RWPE1 (cell line): ENCODE data around the gene TMC8.
"Not testable (repeated sequence)": the region's sequence is repeated elsewhere in the genome, so short reads cannot be mapped to it uniquely, and the experiment has no call there.

ENCODE experiments used
- CTCF ChIA-PET: fragments of 350-600 bp; sonication (Branson Sonifier 250); formaldehyde crosslinking; extraction: SDS; loops from one replicate; lab custom pipeline; 2021; lab: Yijun Ruan, JAX
- POLR2A ChIA-PET: fragments of 400-600 bp; formaldehyde crosslinking; extraction: SDS; loops from one replicate; lab custom pipeline; 2020; ENCODE audit warnings: antibody characterized with exemption; ENCODE audit not compliant: low non-redundant PET; lab: Yijun Ruan, JAX
- DNase-seq: peaks from one replicate; pipeline ENCODE4 v3.0.0; 2012; ENCODE audit warnings: low spot score
- H3K27ac ChIP-seq: fragments of 450-650 bp; 2 replicates; pipeline ENCODE4 v1.5.1; 2017
- CTCF ChIP-seq: fragments of 450-650 bp; conservative IDR thresholded peaks from 2 replicates; pipeline ENCODE4 v1.5.1; 2017; ENCODE audit warnings: low read depth, mild to moderate bottlenecking

Gene TMC8

GRCh38 chr17:78111727-78112517 lies 18.6 kb upstream of the TMC8 start:
- ChIA-PET CTCF (interaction anchor here (0.5 to 1.6 kb wide), 13 partner anchors 12 to 1338 kb away, joined by 3 to 9 read pairs (median 5); no protein-coding TSS in a partner anchor), POLR2A (no interaction called here)
- TF ChIP-seq CTCF, result no peak
- no peak overlapping the region for H3K27ac ChIP-seq
- no peak for DNase-seq

- TF ChIP-seq CTCF, result peak; percentile 99
- POLR2A ChIA-PET, result no interaction called here
- no peak overlapping the region for H3K27ac ChIP-seq
- CTCF ChIA-PET, result interaction anchor here (0.5 to 1.6 kb wide), 15 partner anchors 9 to 1338 kb away, joined by 3 to 9 read pairs (median 5); no protein-coding TSS in a partner anchor
- DNase-seq, result peak; percentile 73
These were observed 17.8 kb upstream of the TMC8 start for GRCh38 chr17:78112518-78113471.

- DNase-seq, result no peak
- no peak for TF ChIP-seq CTCF
- POLR2A ChIA-PET, result no interaction called here
- CTCF ChIA-PET, result interaction anchor here (0.5 to 1.3 kb wide), 4 partner anchors 11 to 773 kb away, joined by 3 to 7 read pairs (median 4); no protein-coding TSS in a partner anchor
- no peak overlapping the region for H3K27ac ChIP-seq
These were observed 16.5 kb upstream of the TMC8 start for GRCh38 chr17:78113804-78114785.

GRCh38 chr17:78114831-78115723 lies 15.5 kb upstream of the TMC8 start:
- H3K27ac ChIP-seq, result 0 out of 2 replicates have a peak overlapping the region, but pooled peaks have one; percentile 5
- POLR2A ChIA-PET, result no interaction called here
- TF ChIP-seq CTCF, result no peak
- no peak for DNase-seq
- CTCF ChIA-PET, result no interaction called here

GRCh38 chr17:78115803-78116202 lies 14.8 kb upstream of the TMC8 start:
- DNase-seq, H3K27ac ChIP-seq, CTCF ChIA-PET: not testable (repeated sequence)
- POLR2A ChIA-PET, result interaction anchor here (0.9 kb wide), 1 partner anchor 12 kb away, joined by 11 read pairs; no protein-coding TSS in a partner anchor

GRCh38 chr17:78116411-78116810 lies 14.2 kb upstream of the TMC8 start:
- CTCF ChIA-PET, result no interaction called here

More at GRCh38 chr17:78116411-78116810, 14.2 kb upstream of the TMC8 start:
- TF ChIP-seq CTCF, result no peak
- POLR2A ChIA-PET, result interaction anchor here (0.9 kb wide), 1 partner anchor 11 kb away, joined by 11 read pairs; no protein-coding TSS in a partner anchor
- H3K27ac ChIP-seq, result no peak overlapping the region
- no peak for DNase-seq
